ENCODE measurements around the gene ELF2.
A peak's percentile ranks its signal among the peaks of the same experiment; 100 is the strongest.
"Not testable (repeated sequence)": the region's sequence is repeated elsewhere in the genome, so short reads cannot be mapped to it uniquely, and the experiment has no call there.

Gene ELF2

DNA sequence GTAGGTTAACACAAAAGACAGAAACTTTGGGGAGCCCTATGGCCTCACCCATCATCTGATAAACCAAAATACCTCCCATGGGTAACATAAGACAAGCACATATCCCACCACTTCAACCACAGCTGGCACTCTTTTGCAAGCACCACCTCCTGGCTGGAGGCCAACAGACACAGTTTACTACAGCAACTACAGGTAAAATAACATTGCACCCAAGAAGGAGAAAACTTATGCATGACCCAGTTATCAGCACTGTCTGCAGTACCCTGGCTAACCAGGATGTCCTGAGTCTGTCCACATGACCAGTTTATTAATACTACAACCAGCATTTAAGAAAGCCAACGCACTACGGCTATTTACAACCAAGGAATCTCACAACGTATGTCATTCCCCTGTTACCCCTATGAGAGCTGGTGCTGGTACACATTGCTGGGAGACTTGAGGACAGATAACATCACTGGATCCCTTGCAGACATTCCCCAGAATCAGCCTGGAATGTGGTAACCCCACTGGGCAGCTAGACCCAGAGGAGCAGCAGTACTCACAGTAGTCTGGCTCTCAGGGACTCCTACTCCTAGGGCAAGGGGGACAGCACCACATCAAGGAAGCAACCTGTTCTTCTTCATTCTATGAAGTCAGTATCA lies 32.0 kb downstream of the ELF2 start:
- DNase-seq (ENCODE audit: low spot score) (no peak), FAIRE-seq (no peak)

DNA sequence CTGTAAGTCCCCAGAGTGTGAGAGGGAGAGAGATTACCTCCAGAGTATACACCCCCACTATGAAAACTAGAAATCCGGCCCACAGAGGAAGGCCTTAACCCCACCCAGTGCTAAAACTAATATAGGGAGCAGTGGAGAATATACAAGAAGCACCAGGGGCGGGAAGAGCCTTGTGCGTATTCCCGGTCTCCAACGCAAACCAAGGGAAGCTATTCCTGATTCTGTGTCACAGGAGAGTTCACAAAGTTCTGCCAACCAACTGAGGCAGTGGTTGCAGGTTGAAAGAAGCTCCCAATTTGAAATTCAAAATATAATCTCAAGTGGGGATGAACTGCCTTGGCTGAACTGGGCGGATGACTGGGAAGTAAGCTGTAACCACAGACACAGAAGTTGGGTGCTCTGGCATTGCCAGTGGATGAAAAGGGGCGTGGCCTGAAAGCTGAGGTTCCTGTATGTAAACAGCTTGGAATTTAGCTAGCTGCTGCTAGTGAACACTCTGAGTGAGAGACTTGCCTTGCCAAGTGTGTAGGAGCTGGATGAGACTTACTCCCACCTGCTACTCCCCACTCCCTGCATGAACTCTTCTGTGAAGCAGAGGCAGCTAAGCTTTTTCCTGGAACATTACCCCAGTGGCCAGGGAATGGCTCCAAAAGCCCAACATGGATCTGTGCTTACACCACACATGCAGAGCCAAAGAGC lies 32.7 kb downstream of the ELF2 start:
- DNase-seq (ENCODE audit: low spot score): no peak
- FAIRE-seq: no peak

DNA sequence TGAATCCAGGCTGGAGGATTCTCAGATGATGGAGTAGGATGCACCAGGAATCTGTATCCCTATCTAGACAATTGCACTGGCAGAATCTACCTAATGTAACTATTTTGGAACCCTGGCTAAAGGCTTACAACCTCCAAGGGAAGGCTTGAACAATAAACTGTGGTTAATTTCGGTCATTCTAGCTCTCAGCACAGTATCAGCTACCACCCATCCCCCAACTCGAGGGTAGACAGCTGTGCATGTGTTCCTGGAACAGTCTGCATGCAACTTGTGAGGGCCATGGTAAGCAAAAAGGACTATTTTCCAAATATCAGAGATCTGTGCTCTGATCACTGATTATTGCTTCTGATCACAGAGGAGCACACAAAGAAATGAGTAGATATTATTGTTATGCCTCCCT lies 34.0 kb downstream of the ELF2 start:
- FAIRE-seq: no peak
- no peak for DNase-seq (ENCODE audit: low spot score)

DNA sequence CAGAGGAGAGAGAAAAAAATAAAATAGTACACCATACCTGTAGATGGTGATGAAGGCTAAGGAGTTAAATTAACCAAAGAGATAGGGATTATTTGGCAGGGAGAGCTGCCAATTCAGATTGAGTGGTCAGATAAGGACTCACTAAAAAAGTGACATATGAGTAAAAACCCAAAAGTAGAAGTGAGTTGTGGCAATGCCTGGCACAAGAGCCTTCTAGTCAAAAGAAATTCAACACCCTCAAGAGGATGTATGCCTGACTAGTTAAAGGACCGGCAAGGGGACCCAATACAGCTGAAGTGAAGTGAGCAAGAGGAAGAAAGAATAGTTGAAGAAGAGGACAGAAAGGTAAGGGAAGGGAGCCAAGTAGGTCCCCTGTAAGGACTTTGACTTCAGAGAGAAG lies 34.9 kb downstream of the ELF2 start:
- FAIRE-seq (no peak), DNase-seq (ENCODE audit: low spot score) (no peak)

DNA sequence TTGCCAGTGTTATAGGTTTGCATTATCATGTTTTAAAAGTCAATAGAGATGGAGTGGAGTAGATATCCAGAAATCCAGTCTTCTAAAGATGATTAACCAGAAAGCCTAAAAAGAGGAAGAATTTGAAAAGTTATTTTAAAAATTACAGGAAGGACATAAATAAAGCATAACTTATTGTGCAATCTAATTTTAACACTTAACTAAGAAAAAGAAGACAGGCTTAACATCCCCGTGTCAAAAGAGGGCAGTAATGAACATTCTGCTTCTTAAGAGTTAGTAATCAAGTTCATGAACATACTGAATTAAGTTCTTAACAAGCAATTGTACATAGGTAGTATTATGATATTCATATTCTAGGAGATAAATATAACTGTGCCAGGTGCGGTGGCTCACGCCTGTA lies 39.3 kb downstream of the ELF2 start:
- DNase-seq (ENCODE audit: low spot score): no peak

DNA sequence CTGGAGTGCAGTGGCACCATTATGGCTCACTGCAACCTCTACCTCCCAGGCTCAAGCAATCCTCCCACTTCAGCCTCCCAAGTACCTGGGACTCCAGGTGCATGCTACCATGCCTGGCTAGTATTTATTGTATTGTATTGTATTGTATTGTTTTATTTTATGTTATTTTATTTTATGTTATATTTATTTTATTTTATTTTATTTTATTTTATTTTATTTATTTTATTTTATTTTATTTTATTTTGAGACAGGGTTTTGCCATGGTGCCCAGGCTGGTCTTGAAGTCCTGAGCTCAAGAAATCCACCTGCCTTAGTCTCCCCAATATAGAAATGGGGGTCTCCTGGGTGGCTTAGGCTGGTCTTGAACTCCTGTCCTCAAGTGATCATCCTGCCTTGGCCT lies 42.6 kb downstream of the ELF2 start:
- FAIRE-seq (no peak), DNase-seq (ENCODE audit: low spot score) (no peak)

More for the DNA sequence above, 39.3 kb downstream of the ELF2 start:
- FAIRE-seq: no peak

DNA sequence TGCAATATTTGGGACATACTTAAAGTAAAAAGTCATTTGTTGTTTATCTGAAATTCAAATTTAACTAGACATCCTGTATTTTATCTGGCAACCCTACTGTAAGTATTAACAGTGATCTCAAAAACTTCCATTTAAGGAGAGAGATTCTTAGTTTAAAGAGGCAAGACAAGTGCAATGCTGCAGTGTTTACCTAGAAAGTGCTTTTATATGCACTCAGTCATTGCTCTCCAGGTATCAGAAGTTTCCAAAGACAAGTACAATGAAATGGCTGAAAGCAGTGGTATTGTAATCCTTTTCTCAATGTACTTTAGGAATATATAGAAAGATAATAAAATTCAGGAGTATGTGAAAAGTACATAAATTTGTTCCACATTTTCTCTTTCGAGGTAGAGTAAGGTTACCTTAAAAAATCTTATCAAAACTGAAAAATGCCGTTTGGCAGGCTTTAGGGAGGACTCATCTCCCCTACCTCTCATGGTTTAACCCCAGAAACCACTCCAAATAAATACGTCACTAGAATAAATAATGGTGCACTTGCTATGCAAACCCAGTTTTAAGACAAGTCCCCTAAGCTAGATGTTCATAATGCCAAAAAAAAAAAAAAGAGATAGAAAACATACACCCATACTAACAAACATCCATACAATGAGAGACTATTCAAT lies 45.7 kb downstream of the ELF2 start:
- FAIRE-seq (no peak), DNase-seq (ENCODE audit: low spot score) (no peak)

DNA sequence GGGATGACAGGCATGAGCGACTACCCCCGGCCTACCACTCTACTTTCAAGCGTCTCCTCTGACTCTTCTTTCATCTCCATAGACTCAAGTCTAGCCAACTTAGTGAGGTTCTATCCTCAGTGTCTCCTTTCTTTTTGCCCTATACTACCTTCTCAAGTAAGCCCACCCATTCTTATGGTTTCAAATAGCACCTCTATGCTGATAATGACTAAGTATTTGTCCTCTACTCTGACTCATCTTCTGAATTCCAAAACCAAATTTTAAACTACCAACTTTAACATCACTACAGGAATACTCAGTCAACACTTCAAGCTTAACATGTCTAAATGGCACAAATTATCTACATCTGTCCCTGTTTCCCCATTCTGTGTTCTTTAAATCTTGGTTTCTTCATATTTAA lies 47.8 kb downstream of the ELF2 start:
- DNase-seq (ENCODE audit: low spot score) (no peak), FAIRE-seq (no peak)

DNA sequence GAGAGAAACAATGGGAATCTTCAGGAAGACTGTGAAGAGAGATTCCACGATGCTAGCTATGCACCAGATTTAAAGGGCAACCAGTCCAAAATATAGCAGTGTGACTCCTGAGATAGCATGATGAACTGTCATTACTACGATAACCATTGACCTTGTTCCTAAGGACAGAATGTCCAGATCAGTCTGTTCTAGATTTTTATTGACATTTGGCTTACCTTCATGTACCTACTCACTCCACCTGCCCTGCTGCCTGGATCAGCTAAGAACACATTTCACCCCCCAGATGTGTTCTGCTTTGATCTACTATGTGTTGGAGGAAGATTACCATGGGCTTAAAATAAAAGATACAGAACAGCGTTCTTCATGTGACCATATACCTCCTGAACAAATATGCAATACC lies 50.1 kb downstream of the ELF2 start:
- FAIRE-seq (no peak), DNase-seq (ENCODE audit: low spot score) (no peak)

DNA sequence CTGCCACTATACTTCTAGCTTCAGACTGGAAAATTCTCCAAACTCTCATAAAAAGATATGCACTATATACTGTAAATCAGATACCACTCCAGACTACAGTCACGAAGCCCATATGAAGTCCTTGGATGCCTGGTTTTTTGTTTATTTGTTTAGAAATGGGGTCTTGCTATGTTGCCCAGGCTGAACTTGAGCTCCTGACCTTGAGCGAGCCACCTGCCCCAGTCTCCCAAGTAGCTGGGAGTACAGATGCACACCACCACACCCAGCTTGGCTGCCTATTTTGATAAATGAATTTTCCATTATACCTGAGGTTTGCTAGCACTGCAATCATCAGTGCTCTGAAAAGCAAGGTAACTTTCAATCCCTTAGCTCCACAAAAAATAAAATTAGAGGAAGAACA lies 53.1 kb downstream of the ELF2 start:
- FAIRE-seq (no peak), DNase-seq (ENCODE audit: low spot score) (no peak)

DNA sequence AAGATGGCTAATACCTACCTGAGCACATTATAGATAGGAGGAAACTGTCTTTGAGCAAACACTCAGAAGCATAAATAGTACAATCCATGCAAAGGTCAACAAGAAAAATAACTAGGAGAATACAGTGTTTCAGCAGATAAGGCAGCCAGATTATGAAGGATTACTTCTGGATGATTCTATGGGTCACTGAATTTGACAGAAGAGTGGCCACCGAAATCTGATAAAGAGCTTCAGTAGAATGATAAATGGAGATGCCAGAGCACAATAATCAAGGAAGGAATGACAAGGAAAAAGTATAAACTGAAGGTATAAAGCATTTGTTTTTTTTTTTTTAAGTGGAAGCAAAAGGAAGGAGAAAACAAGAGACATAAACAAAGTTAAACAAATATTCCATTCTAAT lies 58.7 kb downstream of the ELF2 start:
- no peak for FAIRE-seq
- no peak for DNase-seq (ENCODE audit: low spot score)

DNA sequence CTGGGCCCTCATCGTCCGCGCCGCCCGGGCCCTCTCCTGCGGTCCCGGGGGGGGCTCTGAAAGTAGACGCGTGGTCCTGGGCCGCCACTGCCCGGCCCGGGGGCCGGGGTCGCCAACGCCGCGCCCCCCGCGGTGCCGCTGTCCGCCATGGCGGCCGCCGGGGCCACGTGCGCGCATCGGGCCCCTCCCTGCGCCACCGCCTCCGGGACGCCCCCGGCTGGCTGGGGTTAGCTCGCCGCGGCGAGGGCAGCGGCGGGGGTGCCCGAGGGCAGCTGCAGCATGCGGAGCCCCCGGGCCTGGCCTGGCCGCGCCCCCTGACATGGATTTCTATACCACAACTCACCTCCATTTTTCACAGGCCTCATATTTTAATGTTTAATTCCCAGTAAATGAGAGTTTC lies 61.8 kb downstream of the ELF2 start:
- DNase-seq (ENCODE audit: low spot score) (no peak), FAIRE-seq (no peak)

DNA sequence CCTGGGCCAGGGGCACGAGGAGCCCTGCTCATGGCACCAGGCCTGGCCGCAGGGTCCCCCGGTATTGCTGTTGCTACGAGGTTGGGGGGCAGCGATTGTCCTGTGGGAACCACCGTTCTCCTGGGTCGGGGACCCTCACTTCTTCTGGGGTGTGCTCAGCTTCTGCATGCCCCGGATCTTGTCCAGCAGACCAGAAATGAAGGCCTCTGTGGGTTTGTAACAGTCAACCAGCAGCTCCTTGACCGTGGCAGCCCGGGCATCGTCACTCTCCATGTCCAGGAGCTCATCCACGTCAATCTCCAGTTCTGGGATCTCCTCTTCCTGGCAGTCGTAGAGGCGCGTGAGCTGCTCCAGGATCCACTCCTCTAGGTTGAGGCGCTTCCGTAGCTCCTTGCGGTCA lies 62.2 kb downstream of the ELF2 start:
- not testable (repeated sequence) for FAIRE-seq; DNase-seq (ENCODE audit: low spot score)

DNA sequence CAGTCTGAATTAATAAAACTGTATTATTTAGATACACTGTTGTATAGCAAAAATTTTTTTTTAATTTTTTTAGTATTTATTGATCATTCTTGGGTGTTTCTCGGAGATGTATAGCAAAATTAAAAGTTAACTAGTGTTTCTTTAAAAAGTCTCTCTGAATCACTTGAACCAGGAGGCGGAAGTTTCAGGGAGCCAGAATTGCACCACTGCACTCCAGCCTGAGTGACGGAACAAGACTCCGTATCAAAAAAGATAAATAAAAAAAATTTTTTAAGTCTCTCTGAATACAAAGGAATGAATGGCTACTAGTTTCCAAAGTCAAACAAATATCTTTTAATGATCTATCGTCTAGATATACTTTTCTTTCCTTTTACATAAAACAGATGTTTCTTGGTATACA lies 64.4 kb downstream of the ELF2 start:
- FAIRE-seq: no peak
- no peak for DNase-seq (ENCODE audit: low spot score)

DNA sequence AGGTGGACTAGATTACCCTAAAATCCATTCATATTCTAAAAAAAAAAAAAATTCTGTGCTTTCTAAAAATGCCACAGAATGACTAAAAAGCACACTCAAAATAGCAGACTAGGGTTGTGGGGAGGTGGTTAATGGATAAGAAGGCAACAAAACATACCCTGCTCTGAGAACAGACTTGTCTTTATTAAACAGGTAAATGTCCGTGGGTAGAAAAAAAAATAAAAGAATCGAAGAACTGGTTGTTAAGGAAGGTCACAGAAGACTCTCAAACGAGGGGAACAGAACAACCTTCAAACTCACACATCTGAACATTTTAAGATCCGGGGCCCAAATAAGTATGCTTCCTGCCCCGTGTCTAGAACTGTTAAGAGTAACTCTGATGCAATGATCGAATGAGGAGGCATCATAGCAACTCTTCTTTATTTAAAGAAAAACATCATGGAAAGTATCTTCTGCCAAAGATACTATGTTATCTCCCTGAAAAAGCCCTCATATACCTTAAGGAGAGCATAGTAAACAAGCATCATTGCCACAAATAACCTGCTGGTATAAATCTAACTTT lies 68.4 kb downstream of the ELF2 start:
- FAIRE-seq (no peak), DNase-seq (ENCODE audit: low spot score) (no peak)

DNA sequence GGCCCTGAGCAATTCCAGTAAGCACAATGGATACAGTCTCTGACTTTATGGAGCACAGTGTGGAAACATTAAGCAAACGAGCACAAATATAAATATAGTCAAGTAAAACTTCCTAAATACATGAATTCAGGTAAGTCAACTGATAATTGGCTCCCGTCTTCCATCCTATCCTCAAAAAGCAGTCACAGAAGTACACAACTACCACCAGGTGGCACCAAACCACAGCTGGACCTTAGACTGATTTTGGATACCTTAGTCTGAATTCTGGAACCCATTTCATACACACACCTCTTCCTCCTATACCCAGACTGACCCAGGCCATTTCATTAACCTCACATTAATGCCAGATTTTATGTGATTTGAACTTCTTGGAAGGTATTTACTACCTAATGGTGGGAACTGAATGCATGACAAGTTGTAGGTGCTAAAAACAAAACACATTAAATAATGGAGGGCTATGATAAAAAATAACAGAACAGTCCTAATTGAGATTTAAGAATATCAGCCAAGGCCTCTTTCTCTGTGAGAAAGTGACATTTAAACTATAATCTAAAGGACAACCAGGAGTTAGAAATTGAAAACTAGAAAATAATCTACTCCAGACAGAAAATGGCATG lies 77.5 kb downstream of the ELF2 start:
- peak; percentile 57 for DNase-seq (ENCODE audit: low spot score)
- no peak for FAIRE-seq

DNA sequence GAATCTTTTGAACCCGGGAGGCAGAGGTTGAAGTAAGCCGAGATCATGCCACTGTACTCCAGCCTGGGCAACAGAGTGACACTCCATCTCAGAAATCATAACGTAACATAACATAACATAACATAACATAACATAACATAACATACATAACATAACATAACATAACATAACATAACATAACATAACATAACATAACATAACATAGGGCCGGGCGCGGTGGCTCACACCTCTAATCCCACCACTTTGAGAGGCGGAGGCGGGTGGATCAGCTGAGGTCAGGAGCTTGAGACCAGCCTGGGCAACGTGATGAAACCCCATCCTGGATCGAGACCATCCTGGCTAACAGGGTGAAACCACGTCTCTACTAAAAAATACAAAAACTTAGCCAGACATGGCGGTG lies 84.7 kb downstream of the ELF2 start:
- no peak for DNase-seq (ENCODE audit: low spot score)
- no peak for FAIRE-seq

DNA sequence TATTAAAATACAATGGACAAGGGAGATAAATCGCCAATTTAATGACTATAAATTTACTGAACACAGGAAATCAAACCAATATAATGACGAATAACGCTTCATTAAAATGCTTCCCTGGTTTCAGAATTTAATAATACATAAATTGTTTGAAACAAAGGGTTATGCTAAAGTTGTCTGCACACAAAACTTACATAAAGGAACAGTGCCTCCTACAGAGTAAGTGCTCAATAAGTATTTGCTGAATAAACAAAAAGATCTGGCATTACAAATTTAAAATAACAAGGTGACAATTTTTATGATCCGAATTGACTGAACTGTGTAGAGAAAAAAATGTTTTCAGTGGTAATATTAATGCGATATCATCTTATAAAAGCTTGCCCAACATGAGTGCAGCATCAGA lies 91.9 kb downstream of the ELF2 start:
- FAIRE-seq (no peak), DNase-seq (ENCODE audit: low spot score) (no peak)

DNA sequence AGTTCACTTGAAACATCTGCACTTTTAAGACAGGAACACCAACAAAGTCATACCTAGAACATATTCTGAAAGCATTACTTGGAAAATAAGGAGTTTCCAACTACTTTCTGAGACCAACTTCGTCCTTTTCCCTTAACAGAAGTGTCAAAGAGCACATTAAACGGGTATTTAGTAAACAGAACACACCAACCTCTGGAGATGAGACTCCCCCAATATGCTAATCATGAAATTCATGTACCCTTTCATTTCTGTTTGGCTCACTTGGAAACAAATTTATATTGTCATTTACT lies 92.3 kb downstream of the ELF2 start:
- DNase-seq (ENCODE audit: low spot score) (no peak), FAIRE-seq (no peak)

DNA sequence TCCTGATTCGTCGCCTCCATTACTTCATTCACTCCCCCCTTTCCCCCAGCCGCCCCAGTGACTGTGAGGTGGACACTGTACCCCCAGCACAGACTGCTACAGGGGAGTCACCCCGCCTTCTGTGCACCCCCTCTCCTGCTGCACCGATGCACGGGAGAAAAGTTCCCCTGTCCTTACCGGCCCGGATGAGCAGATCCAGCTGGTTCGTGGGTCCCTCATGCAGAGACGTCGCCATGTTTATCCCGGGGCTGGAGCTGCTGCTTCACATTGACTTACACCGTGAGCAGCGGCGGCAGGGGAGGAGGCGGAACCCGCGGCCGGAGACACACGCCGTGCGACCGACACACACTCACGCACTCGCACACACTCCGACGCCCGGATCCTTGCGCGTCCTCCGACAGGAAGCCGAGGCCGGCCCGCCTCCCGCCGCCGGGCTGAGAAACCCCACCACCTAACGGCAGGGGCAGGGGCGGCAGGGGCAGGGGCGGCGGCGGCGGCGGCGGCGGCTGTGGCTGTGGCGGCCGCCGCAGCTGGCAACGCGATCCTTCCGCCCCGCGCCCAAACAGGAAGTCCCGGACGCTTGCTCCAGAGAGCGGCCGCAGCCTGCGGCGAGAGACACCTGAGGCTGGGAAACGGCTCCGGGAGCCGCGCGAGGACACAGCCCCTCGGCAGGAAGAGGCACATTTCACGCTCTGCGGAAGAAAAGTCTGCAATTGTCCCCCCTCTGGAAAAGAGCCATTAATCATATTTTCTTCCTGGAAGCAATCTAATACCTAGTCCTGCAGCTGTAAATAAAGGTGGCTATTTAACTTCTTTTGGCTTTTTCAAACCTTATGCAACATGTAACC lies 92.8 kb downstream of the ELF2 start:
- DNase-seq (ENCODE audit: low spot score): peak; percentile 64
- FAIRE-seq: no peak

DNA sequence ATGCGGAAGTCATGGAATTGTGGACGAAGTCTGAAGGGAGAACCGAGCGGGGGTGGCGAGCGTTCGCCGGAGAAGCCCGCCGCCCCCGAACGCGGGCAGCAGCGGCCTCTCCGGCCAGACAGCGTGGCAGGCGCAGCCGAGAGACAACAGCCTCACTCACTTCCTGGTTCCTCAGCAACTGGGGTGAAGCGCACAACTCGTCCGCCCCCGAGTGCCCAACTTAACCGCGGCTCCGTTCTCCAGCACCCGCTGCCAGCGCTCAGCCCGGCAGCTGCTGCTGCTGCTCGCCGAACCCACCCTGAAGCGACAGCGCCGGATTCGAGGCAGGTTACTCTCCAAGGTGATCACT lies 93.4 kb downstream of the ELF2 start:
- FAIRE-seq (no peak), DNase-seq (ENCODE audit: low spot score) (peak; percentile 46)

Measured in urothelium cell line (cell line).